GM21367 (cell line): Measurements from ENCODE around the gene HMCN1.

Experiments used
- ATAC-seq: cut with Tn5 transposase; IDR thresholded peaks from one replicate; pipeline ENCODE4 v1.9.1; 2021; ENCODE audit not compliant: unreplicated experiment

HMCN1 gene

GRCh38 chr1:186063091-186063657 lies 329.0 kb downstream of the HMCN1 start:
- no peak for ATAC-seq

- ATAC-seq: no peak
These were observed 332.2 kb downstream of the HMCN1 start for GRCh38 chr1:186066411-186066810.

GRCh38 chr1:186073697-186074096 lies 339.5 kb downstream of the HMCN1 start:
- ATAC-seq: no peak

- ATAC-seq: no peak
These were observed 341.8 kb downstream of the HMCN1 start for GRCh38 chr1:186076006-186076405.

GRCh38 chr1:186078245-186078644 lies 344.1 kb downstream of the HMCN1 start:
- ATAC-seq: peak; percentile 87

GRCh38 chr1:186079084-186079684 lies 345.0 kb downstream of the HMCN1 start:
- ATAC-seq: no peak

- ATAC-seq: peak; percentile 72
These were observed 348.2 kb downstream of the HMCN1 start for GRCh38 chr1:186082235-186082937.

- ATAC-seq: no peak
These were observed 352.4 kb downstream of the HMCN1 start for GRCh38 chr1:186086583-186086982.

- no peak for ATAC-seq
These were observed 355.7 kb downstream of the HMCN1 start for GRCh38 chr1:186089940-186090339.

GRCh38 chr1:186091222-186091720 lies 357.1 kb downstream of the HMCN1 start:
- ATAC-seq: no peak

- no peak for ATAC-seq
These were observed 359.2 kb downstream of the HMCN1 start for GRCh38 chr1:186093437-186093836.

GRCh38 chr1:186094172-186094571 lies 360.0 kb downstream of the HMCN1 start:
- no peak for ATAC-seq

- ATAC-seq: no peak
These were observed 365.3 kb downstream of the HMCN1 start for GRCh38 chr1:186099336-186100104.

- no peak for ATAC-seq
These were observed 367.9 kb downstream of the HMCN1 start for GRCh38 chr1:186102107-186102506.

GRCh38 chr1:186102547-186103148 lies 368.5 kb downstream of the HMCN1 start:
- ATAC-seq: no peak

GRCh38 chr1:186104459-186104858 lies 370.3 kb downstream of the HMCN1 start:
- no peak for ATAC-seq

- ATAC-seq: no peak
These were observed 378.1 kb downstream of the HMCN1 start for GRCh38 chr1:186112280-186112679.

- ATAC-seq: no peak
These were observed 379.3 kb downstream of the HMCN1 start for GRCh38 chr1:186113461-186113860.

GRCh38 chr1:186118724-186119123 lies 384.5 kb downstream of the HMCN1 start:
- no peak for ATAC-seq

- no peak for ATAC-seq
These were observed 388.6 kb downstream of the HMCN1 start for GRCh38 chr1:186122837-186123236.

GRCh38 chr1:186125035-186125434 lies 390.8 kb downstream of the HMCN1 start:
- ATAC-seq: no peak
